ENCODE results near the gene TADA2A.

TADA2A gene

DNA sequence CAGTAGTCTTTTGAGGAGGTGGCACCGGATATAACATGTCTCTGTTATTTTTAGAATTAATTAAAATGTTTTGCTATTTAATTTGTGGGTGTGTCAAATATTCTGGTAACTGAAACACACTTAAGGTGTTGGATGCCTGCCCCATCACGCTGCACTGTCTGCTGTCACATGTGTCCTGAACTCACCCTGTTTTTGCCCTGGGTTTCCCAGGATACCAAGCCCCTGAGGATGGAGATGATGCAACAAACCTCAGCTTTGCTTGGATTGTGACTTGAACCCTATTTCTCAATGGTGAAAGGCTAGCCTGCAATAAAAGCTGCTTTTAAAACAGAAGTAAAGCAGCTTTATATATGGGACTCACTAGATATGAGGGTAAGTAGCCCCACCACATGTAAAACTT lies 71.5 kb downstream of the TADA2A start:
- H3K27ac ChIP-seq: peak overlapping the region; percentile 90

GRCh38 chr17:37479025-37479424 lies 72.3 kb downstream of the TADA2A start:
- H3K4me3 ChIP-seq: no peak overlapping the region
- H3K9ac ChIP-seq (ENCODE audit: insufficient read length): peak overlapping the region; percentile 34
- peaks cover 57% of the 10 kb centered on the region for H3K36me3 ChIP-seq (ENCODE audit: insufficient read depth, low read length)
- no peak for DNase-seq (ENCODE audit: low read depth, low spot score)
- no peaks in the 10 kb centered on the region for H3K9me3 ChIP-seq (ENCODE audit: low read depth, low read length)
- H3K27ac ChIP-seq: peak overlapping the region; percentile 90
- TF ChIP-seq FOXP2 (optimal IDR thresholded peaks at IDR 0.05; ENCODE audit: control extremely low read depth, extremely low read length, insufficient read depth): no peak
- no peak for TF ChIP-seq EZH2 (IDR thresholded peaks at IDR 0.05)
- no peak for TF ChIP-seq POLR2AphosphoS5 (IDR thresholded peaks at IDR 0.05; ENCODE audit: borderline replicate concordance, low read depth, low read length)

More for the DNA sequence above, 71.5 kb downstream of the TADA2A start:
- no peak for TF ChIP-seq POLR2AphosphoS5 (IDR thresholded peaks at IDR 0.05; ENCODE audit: borderline replicate concordance, low read depth, low read length)
- TF ChIP-seq FOXP2 (optimal IDR thresholded peaks at IDR 0.05; ENCODE audit: control extremely low read depth, extremely low read length, insufficient read depth): no peak
- no peak for TF ChIP-seq EZH2 (IDR thresholded peaks at IDR 0.05)
- DNase-seq (ENCODE audit: low read depth, low spot score): no peak
- Histone ChIP-seq H3K9me3 (ENCODE audit: low read depth, low read length) (no peaks in the 10 kb centered on the region), H3K9ac (ENCODE audit: insufficient read length) (peak overlapping the region; percentile 34), H3K4me3 (no peak overlapping the region), H3K36me3 (ENCODE audit: insufficient read depth, low read length) (peaks cover 66% of the 10 kb centered on the region)

- Histone ChIP-seq H3K4me3 (no peak overlapping the region), H3K27ac (no peak overlapping the region), H3K36me3 (ENCODE audit: insufficient read depth, low read length) (peaks cover 49% of the 10 kb centered on the region), H3K9me3 (ENCODE audit: low read depth, low read length) (no peaks in the 10 kb centered on the region), H3K9ac (ENCODE audit: insufficient read length) (no peak overlapping the region)
- TF ChIP-seq FOXP2 (optimal IDR thresholded peaks at IDR 0.05; ENCODE audit: control extremely low read depth, extremely low read length, insufficient read depth) (no peak), POLR2AphosphoS5 (IDR thresholded peaks at IDR 0.05; ENCODE audit: borderline replicate concordance, low read depth, low read length) (no peak), EZH2 (IDR thresholded peaks at IDR 0.05) (no peak)
- no peak for DNase-seq (ENCODE audit: low read depth, low spot score)
These were observed 73.7 kb downstream of the TADA2A start for GRCh38 chr17:37480427-37480826.

DNA sequence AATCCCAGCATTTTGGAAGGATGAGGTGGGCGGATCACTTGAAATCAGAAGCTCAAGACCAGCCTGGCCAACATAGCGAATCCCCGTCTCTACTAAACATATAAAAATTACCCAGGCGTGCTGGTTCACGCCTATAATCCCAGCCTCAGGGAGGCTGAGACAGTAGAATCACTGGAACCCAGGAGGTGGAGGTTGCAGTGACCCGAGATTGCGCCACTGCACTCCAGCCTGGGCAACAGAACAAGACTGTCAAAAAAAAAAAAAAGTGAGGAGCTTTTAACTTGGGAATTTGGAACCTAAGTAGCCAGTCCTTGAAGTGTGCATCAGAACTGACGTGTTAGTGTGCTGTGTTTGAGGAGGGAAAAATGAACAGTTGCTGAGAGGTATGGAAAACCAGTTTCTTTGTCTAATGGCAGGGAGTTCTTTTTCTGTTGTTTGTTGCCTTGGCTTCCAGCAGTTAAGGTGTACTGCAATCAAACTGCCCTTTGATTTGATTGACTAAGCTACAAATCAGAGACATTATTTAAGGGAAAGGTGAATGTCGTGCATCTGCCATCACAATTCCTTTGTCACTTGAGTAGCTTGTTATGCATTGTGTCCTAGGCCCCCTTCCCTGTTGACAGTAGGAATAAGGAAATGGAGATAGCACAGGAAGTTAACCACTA lies 74.4 kb downstream of the TADA2A start:
- Histone ChIP-seq H3K27ac (peak overlapping the region; percentile 26), H3K9me3 (ENCODE audit: low read depth, low read length) (no peaks in the 10 kb centered on the region), H3K36me3 (ENCODE audit: insufficient read depth, low read length) (peaks cover 42% of the 10 kb centered on the region), H3K9ac (ENCODE audit: insufficient read length) (no peak overlapping the region), H3K4me3 (no peak overlapping the region)
- DNase-seq (ENCODE audit: low read depth, low spot score): no peak
- TF ChIP-seq FOXP2 (optimal IDR thresholded peaks at IDR 0.05; ENCODE audit: control extremely low read depth, extremely low read length, insufficient read depth) (no peak), POLR2AphosphoS5 (IDR thresholded peaks at IDR 0.05; ENCODE audit: borderline replicate concordance, low read depth, low read length) (no peak), EZH2 (IDR thresholded peaks at IDR 0.05) (no peak)

- peak overlapping the region; percentile 60 for H3K27ac ChIP-seq
- DNase-seq (ENCODE audit: low read depth, low spot score): no peak
- TF ChIP-seq POLR2AphosphoS5 (IDR thresholded peaks at IDR 0.05; ENCODE audit: borderline replicate concordance, low read depth, low read length): no peak
- TF ChIP-seq EZH2 (IDR thresholded peaks at IDR 0.05): no peak
- TF ChIP-seq FOXP2 (optimal IDR thresholded peaks at IDR 0.05; ENCODE audit: control extremely low read depth, extremely low read length, insufficient read depth): no peak
These were observed 76.8 kb downstream of the TADA2A start for GRCh38 chr17:37483311-37484039.

DNA sequence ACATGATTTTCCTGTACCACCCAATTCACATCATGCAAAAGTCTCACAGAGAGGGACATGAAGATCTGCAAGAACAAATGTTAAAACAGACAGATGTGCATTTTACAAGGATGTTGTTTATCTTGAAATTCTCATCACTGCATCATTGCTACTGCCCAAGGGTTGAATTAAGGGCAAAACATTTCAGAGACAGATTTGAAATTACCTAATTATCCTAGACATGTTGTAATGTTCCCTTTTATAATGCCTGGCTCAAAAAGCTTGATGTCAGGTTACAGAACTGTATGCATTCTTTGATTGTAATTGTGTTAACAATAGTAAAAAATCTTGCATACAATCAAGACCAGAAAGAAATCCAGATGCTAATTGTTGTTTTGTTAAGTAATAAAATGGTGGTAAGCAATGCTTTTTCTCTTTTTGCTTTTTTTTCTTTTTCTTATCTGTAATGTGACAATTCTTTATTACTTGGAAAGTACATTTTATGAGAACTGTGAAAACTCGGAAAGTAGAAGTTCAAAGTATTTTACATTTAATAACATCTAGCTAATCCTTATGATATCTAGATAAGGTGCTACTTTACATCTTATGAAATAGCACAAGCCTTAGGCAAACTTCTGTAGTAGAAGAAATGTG lies 79.4 kb downstream of the TADA2A start:
- Histone ChIP-seq H3K36me3 (ENCODE audit: insufficient read depth, low read length) (no peaks in the 10 kb centered on the region), H3K4me3 (no peak overlapping the region), H3K9ac (ENCODE audit: insufficient read length) (no peak overlapping the region), H3K27ac (peak overlapping the region; percentile 60; the same call in 1 of the 2 replicates), H3K9me3 (ENCODE audit: low read depth, low read length) (no peaks in the 10 kb centered on the region)
- TF ChIP-seq EZH2 (IDR thresholded peaks at IDR 0.05) (no peak), FOXP2 (optimal IDR thresholded peaks at IDR 0.05; ENCODE audit: control extremely low read depth, extremely low read length, insufficient read depth) (no peak), POLR2AphosphoS5 (IDR thresholded peaks at IDR 0.05; ENCODE audit: borderline replicate concordance, low read depth, low read length) (no peak)
- no peak for DNase-seq (ENCODE audit: low read depth, low spot score)

More at GRCh38 chr17:37483311-37484039, 76.8 kb downstream of the TADA2A start:
- H3K36me3 ChIP-seq (ENCODE audit: insufficient read depth, low read length): peaks cover 18% of the 10 kb centered on the region
- H3K9me3 ChIP-seq (ENCODE audit: low read depth, low read length): no peaks in the 10 kb centered on the region
- peak overlapping the region; percentile 4; the same call in 1 of the 2 replicates for H3K4me3 ChIP-seq
- no peak overlapping the region for H3K9ac ChIP-seq (ENCODE audit: insufficient read length)

- peak; percentile 80 for TF ChIP-seq FOXP2 (optimal IDR thresholded peaks at IDR 0.05; ENCODE audit: control extremely low read depth, extremely low read length, insufficient read depth)
- no peak for TF ChIP-seq EZH2 (IDR thresholded peaks at IDR 0.05)
- peak overlapping the region; percentile 97 for H3K27ac ChIP-seq
- no peaks in the 10 kb centered on the region for H3K36me3 ChIP-seq (ENCODE audit: insufficient read depth, low read length)
- peak overlapping the region; percentile 95 for H3K4me3 ChIP-seq
- peak; percentile 69 for DNase-seq (ENCODE audit: low read depth, low spot score)
- H3K9ac ChIP-seq (ENCODE audit: insufficient read length): peak overlapping the region; percentile 88
- H3K9me3 ChIP-seq (ENCODE audit: low read depth, low read length): no peaks in the 10 kb centered on the region
These were observed 81.4 kb downstream of the TADA2A start for GRCh38 chr17:37488009-37488604.
